ENCODE measurements around the gene NPY4R. TPM values are rescaled to one million over a fixed set of nuclear protein-coding genes. Genes with fewer than 3 reads are reported as not detected.
"Not testable (repeated sequence)": the region's sequence is repeated elsewhere in the genome, so short reads cannot be mapped to it uniquely, and the experiment has no call there.

The NPY4R gene
- polyA plus RNA-seq, 1 donor from 2014 or later: not detected

GRCh38 chr10:46440942-46441341, 24.8 kb downstream of the NPY4R start:
- H3K4me2 ChIP-seq (ENCODE audit: low read length); H3K36me3 ChIP-seq (ENCODE audit: insufficient read depth, low read length); H2AFZ ChIP-seq (ENCODE audit: low read depth, low read length); H3K9ac ChIP-seq (ENCODE audit: low read length); H3K9me2 ChIP-seq (ENCODE audit: insufficient read depth, low read length); H3F3A ChIP-seq (ENCODE audit: insufficient read depth, low read length, poor library complexity, severe bottlenecking); H3K9me3 ChIP-seq (ENCODE audit: low read length); H3K79me2 ChIP-seq (replicated peaks; ENCODE audit: insufficient read depth, low read length); H4K20me1 ChIP-seq (ENCODE audit: insufficient read depth); H3K27me3 ChIP-seq (ENCODE audit: insufficient read depth, low read depth, low read length); H3K27ac ChIP-seq (ENCODE audit: low read length); H3K4me3 ChIP-seq (ENCODE audit: low read length): not testable (repeated sequence)

- H3K36me3 ChIP-seq (ENCODE audit: insufficient read depth, low read length); H3K4me2 ChIP-seq (ENCODE audit: low read length); H3K79me2 ChIP-seq (replicated peaks; ENCODE audit: insufficient read depth, low read length); H4K20me1 ChIP-seq (ENCODE audit: insufficient read depth); H3K27ac ChIP-seq (ENCODE audit: low read length); H2AFZ ChIP-seq (ENCODE audit: low read depth, low read length); H3K27me3 ChIP-seq (ENCODE audit: insufficient read depth, low read depth, low read length); H3K9me3 ChIP-seq (ENCODE audit: low read length); H3F3A ChIP-seq (ENCODE audit: insufficient read depth, low read length, poor library complexity, severe bottlenecking); H3K9ac ChIP-seq (ENCODE audit: low read length); H3K9me2 ChIP-seq (ENCODE audit: insufficient read depth, low read length); H3K4me3 ChIP-seq (ENCODE audit: low read length): not testable (repeated sequence)
Observed at GRCh38 chr10:46423550-46423949, 42.2 kb downstream of the NPY4R start.

GRCh38 chr10:46419570-46420379, 46.0 kb downstream of the NPY4R start:
- H3K79me2 ChIP-seq (replicated peaks; ENCODE audit: insufficient read depth, low read length); H3K9ac ChIP-seq (ENCODE audit: low read length); H2AFZ ChIP-seq (ENCODE audit: low read depth, low read length); H3K27ac ChIP-seq (ENCODE audit: low read length); H3K4me3 ChIP-seq (ENCODE audit: low read length); H3K4me2 ChIP-seq (ENCODE audit: low read length); H3K36me3 ChIP-seq (ENCODE audit: insufficient read depth, low read length); H3K9me2 ChIP-seq (ENCODE audit: insufficient read depth, low read length); H3K27me3 ChIP-seq (ENCODE audit: insufficient read depth, low read depth, low read length); H3K9me3 ChIP-seq (ENCODE audit: low read length); H4K20me1 ChIP-seq (ENCODE audit: insufficient read depth); H3F3A ChIP-seq (ENCODE audit: insufficient read depth, low read length, poor library complexity, severe bottlenecking): not testable (repeated sequence)

DNA sequence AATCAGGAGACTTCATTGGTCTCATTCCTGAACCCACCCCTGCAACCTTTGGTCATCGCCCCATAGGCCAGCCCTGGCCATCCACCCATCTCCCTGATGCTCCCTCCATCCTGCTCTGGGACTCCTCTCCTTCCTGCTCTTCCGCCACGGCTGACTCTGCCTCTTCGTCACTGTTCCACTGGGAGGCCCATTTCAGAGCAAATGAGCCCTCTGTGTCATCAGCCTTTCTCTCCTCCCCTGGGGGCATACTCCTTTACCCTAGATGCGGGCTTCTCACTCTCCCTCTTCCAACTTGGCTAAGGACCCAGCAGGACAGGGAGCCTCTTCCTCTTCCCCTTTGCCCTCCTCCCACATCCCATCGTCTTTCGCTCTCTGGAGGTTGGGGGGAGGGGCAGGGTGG, 47.5 kb downstream of the NPY4R start:
- H3K4me2 ChIP-seq (ENCODE audit: low read length); H4K20me1 ChIP-seq (ENCODE audit: insufficient read depth); H2AFZ ChIP-seq (ENCODE audit: low read depth, low read length); H3K27ac ChIP-seq (ENCODE audit: low read length); H3K36me3 ChIP-seq (ENCODE audit: insufficient read depth, low read length); H3K9me2 ChIP-seq (ENCODE audit: insufficient read depth, low read length); H3K27me3 ChIP-seq (ENCODE audit: insufficient read depth, low read depth, low read length); H3F3A ChIP-seq (ENCODE audit: insufficient read depth, low read length, poor library complexity, severe bottlenecking); H3K9me3 ChIP-seq (ENCODE audit: low read length); H3K4me3 ChIP-seq (ENCODE audit: low read length); H3K9ac ChIP-seq (ENCODE audit: low read length); H3K79me2 ChIP-seq (replicated peaks; ENCODE audit: insufficient read depth, low read length): not testable (repeated sequence)

GRCh38 chr10:46415291-46415690, 50.5 kb downstream of the NPY4R start:
- H3F3A ChIP-seq (ENCODE audit: insufficient read depth, low read length, poor library complexity, severe bottlenecking); H2AFZ ChIP-seq (ENCODE audit: low read depth, low read length); H3K36me3 ChIP-seq (ENCODE audit: insufficient read depth, low read length); H3K27ac ChIP-seq (ENCODE audit: low read length); H3K9me2 ChIP-seq (ENCODE audit: insufficient read depth, low read length); H3K9me3 ChIP-seq (ENCODE audit: low read length); H3K27me3 ChIP-seq (ENCODE audit: insufficient read depth, low read depth, low read length); H3K4me3 ChIP-seq (ENCODE audit: low read length); H3K4me2 ChIP-seq (ENCODE audit: low read length); H3K79me2 ChIP-seq (replicated peaks; ENCODE audit: insufficient read depth, low read length); H4K20me1 ChIP-seq (ENCODE audit: insufficient read depth); H3K9ac ChIP-seq (ENCODE audit: low read length): not testable (repeated sequence)

DNA sequence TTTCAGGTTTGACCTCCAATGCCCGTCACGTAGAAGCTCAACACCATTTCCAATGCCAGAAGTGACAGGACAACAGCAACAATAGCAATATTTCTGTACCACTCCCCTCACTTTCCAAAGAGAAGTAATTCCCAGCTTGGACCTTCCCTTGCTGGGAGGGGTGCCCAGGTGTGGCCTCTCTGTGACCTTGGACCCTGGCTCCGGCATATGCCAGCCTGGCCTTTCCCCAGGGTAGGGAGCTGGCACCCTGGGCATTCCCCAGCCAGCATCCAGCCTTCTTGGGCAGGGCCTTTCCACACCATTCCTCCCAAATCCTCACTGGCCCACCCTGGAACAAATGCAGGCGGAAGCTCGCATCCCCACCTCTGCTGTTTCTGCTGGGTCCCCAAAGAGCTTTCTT, 53.1 kb downstream of the NPY4R start:
- H4K20me1 ChIP-seq (ENCODE audit: insufficient read depth); H3K79me2 ChIP-seq (replicated peaks; ENCODE audit: insufficient read depth, low read length); H3K36me3 ChIP-seq (ENCODE audit: insufficient read depth, low read length); H3K9me3 ChIP-seq (ENCODE audit: low read length); H3K4me3 ChIP-seq (ENCODE audit: low read length); H3K27ac ChIP-seq (ENCODE audit: low read length); H3K9me2 ChIP-seq (ENCODE audit: insufficient read depth, low read length); H3K9ac ChIP-seq (ENCODE audit: low read length); H2AFZ ChIP-seq (ENCODE audit: low read depth, low read length); H3K4me2 ChIP-seq (ENCODE audit: low read length); H3F3A ChIP-seq (ENCODE audit: insufficient read depth, low read length, poor library complexity, severe bottlenecking); H3K27me3 ChIP-seq (ENCODE audit: insufficient read depth, low read depth, low read length): not testable (repeated sequence)

DNA sequence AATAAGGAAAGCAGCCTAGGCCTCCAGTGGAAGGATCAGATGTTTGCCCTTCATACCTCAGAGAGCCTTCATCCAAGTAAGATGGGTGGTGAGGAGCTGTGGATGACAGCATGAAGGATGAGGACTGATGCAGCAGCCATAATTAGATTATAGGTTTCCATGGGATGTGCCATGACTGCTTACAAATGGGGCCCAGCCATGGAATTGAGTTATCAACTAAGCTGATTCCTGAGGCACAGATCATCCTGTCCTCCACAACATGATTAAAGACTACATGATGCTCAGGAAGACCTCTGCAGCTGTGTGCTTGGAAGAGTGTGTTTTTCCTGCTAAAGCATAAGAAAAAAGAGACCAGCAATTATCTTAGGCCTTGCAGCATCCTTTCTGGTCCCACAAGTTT, 54.6 kb downstream of the NPY4R start:
- H3K9me3 ChIP-seq (ENCODE audit: low read length); H3K27me3 ChIP-seq (ENCODE audit: insufficient read depth, low read depth, low read length); H3K4me3 ChIP-seq (ENCODE audit: low read length); H3K9ac ChIP-seq (ENCODE audit: low read length); H3K9me2 ChIP-seq (ENCODE audit: insufficient read depth, low read length); H3K36me3 ChIP-seq (ENCODE audit: insufficient read depth, low read length); H4K20me1 ChIP-seq (ENCODE audit: insufficient read depth); H3K79me2 ChIP-seq (replicated peaks; ENCODE audit: insufficient read depth, low read length); H3F3A ChIP-seq (ENCODE audit: insufficient read depth, low read length, poor library complexity, severe bottlenecking); H2AFZ ChIP-seq (ENCODE audit: low read depth, low read length); H3K4me2 ChIP-seq (ENCODE audit: low read length); H3K27ac ChIP-seq (ENCODE audit: low read length): not testable (repeated sequence)

Data from neural cell (in vitro differentiated cells).